ENCODE results near the gene HRAS.

- TF ChIP-seq SP1 (IDR thresholded peaks at IDR 0.05) (no peak), ELF4 (IDR thresholded peaks at IDR 0.05) (no peak), SUZ12 (IDR thresholded peaks at IDR 0.05) (no peak), ARNT (IDR thresholded peaks at IDR 0.05) (no peak), NFRKB (IDR thresholded peaks at IDR 0.05) (no peak)
These were observed 4.2 kb downstream of the HRAS start for GRCh38 chr11:530960-531831.

Data from HEK293T (cell line).